ENCODE results near the gene KAZN.

DNA sequence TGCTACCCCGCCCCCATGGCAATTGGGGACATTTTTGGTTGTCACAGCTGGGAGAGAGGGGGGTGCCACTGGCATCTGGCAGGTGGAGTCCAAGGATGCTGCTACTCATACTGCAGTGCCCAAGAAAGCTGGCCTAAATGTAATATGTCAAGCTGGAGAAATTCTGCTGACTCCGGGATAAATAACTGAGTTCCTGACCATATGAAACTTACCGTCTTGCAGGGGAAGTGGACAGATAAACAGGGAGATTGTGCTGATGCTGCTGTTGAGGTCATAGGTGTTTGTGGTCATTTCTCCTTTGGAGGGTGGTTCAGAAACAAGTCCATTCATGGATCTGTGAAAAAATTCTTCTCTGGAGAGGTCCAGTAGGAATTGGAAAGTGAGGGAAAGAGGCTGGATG, 54.4 kb downstream of the KAZN start:
- TF ChIP-seq, protein P1, sequence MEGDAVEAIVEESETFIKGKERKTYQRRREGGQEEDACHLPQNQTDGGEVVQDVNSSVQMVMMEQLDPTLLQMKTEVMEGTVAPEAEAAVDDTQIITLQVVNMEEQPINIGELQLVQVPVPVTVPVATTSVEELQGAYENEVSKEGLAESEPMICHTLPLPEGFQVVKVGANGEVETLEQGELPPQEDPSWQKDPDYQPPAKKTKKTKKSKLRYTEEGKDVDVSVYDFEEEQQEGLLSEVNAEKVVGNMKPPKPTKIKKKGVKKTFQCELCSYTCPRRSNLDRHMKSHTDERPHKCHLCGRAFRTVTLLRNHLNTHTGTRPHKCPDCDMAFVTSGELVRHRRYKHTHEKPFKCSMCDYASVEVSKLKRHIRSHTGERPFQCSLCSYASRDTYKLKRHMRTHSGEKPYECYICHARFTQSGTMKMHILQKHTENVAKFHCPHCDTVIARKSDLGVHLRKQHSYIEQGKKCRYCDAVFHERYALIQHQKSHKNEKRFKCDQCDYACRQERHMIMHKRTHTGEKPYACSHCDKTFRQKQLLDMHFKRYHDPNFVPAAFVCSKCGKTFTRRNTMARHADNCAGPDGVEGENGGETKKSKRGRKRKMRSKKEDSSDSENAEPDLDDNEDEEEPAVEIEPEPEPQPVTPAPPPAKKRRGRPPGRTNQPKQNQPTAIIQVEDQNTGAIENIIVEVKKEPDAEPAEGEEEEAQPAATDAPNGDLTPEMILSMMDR (conservative IDR thresholded peaks at IDR 0.05 in 1 of 2, IDR thresholded peaks at IDR 0.05 in 1 of 2; ENCODE audit: low read depth in 1 of 2, low read length in 2 of 2): no peak
- TF ChIP-seq EZH2 (IDR thresholded peaks at IDR 0.05; ENCODE audit: low read length, missing control alignments): no peak

Data from fibroblast of lung (primary cell).